ENCODE results near the gene URI1. TPM values are rescaled to one million over a fixed set of nuclear protein-coding genes. Genes with fewer than 3 reads are reported as not detected.
"Not testable (repeated sequence)": the region's sequence is repeated elsewhere in the genome, so short reads cannot be mapped to it uniquely, and the experiment has no call there.

The URI1 gene
- total and polyA plus RNA-seq, 2 experiments from 2014 or later = 49.7 to 49.9 TPM

- Histone ChIP-seq H3K36me3 (no peaks in the 10 kb centered on the region), H3K27ac (no peak overlapping the region), H3K4me1 (ENCODE audit: low read depth) (no peaks in the 10 kb centered on the region), H3K4me3 (no peak overlapping the region), H3K9me3 (ENCODE audit: low read depth) (no peaks in the 10 kb centered on the region), H3K27me3 (peaks cover 2% of the 10 kb centered on the region)
- TF ChIP-seq CTCF (IDR thresholded peaks at IDR 0.05; ENCODE audit: low read depth, low read length) = no peak
- no peak for DNase-seq (ENCODE audit: low read depth in 1 of 2, low spot score in 1 of 2)
These were observed 32.8 kb upstream of the URI1 start for GRCh38 chr19:29908963-29909944.

GRCh38 chr19:29914933-29915332, 27.1 kb upstream of the URI1 start:
- no peak for TF ChIP-seq CTCF (IDR thresholded peaks at IDR 0.05; ENCODE audit: low read depth, low read length)
- peaks cover 2% of the 10 kb centered on the region for H3K27me3 ChIP-seq
- no peak for DNase-seq (ENCODE audit: low read depth in 1 of 2, low spot score in 1 of 2)
- no peak overlapping the region for H3K4me3 ChIP-seq
- no peaks in the 10 kb centered on the region for H3K4me1 ChIP-seq (ENCODE audit: low read depth)
- H3K36me3 ChIP-seq = no peaks in the 10 kb centered on the region
- H3K9me3 ChIP-seq (ENCODE audit: low read depth) = no peaks in the 10 kb centered on the region
- H3K27ac ChIP-seq = no peak overlapping the region

GRCh38 chr19:29915832-29916231, 26.2 kb upstream of the URI1 start:
- H3K9me3 ChIP-seq (ENCODE audit: low read depth); H3K27me3 ChIP-seq; DNase-seq (ENCODE audit: low read depth in 1 of 2, low spot score in 1 of 2); H3K4me3 ChIP-seq; H3K36me3 ChIP-seq; H3K4me1 ChIP-seq (ENCODE audit: low read depth); H3K27ac ChIP-seq: not testable (repeated sequence)

- H3K27me3 ChIP-seq = peaks cover 2% of the 10 kb centered on the region
- DNase-seq (ENCODE audit: low read depth in 1 of 2, low spot score in 1 of 2) = no peak
- H3K27ac ChIP-seq = no peak overlapping the region
- H3K4me1 ChIP-seq (ENCODE audit: low read depth) = no peaks in the 10 kb centered on the region
- H3K36me3 ChIP-seq = no peaks in the 10 kb centered on the region
- H3K4me3 ChIP-seq = no peak overlapping the region
- TF ChIP-seq CTCF (IDR thresholded peaks at IDR 0.05; ENCODE audit: low read depth, low read length) = no peak
- no peaks in the 10 kb centered on the region for H3K9me3 ChIP-seq (ENCODE audit: low read depth)
These were observed 24.1 kb upstream of the URI1 start for GRCh38 chr19:29917911-29918310.

GRCh38 chr19:29918891-29919290, 23.1 kb upstream of the URI1 start:
- no peak for TF ChIP-seq CTCF (IDR thresholded peaks at IDR 0.05; ENCODE audit: low read depth, low read length)
- H3K4me3 ChIP-seq = no peak overlapping the region

GRCh38 chr19:29922972-29923371, 19.1 kb upstream of the URI1 start:
- no peak for TF ChIP-seq CTCF (IDR thresholded peaks at IDR 0.05; ENCODE audit: low read depth, low read length)
- Histone ChIP-seq H3K9me3 (ENCODE audit: low read depth) (no peaks in the 10 kb centered on the region), H3K4me3 (no peak overlapping the region), H3K36me3 (no peaks in the 10 kb centered on the region), H3K4me1 (ENCODE audit: low read depth) (no peaks in the 10 kb centered on the region), H3K27ac (no peak overlapping the region), H3K27me3 (no peaks in the 10 kb centered on the region)
- no peak for DNase-seq (ENCODE audit: low read depth in 1 of 2, low spot score in 1 of 2)

More at GRCh38 chr19:29918891-29919290, 23.1 kb upstream of the URI1 start:
- Histone ChIP-seq H3K27ac (no peak overlapping the region), H3K4me1 (ENCODE audit: low read depth) (no peaks in the 10 kb centered on the region), H3K36me3 (no peaks in the 10 kb centered on the region), H3K27me3 (no peaks in the 10 kb centered on the region), H3K9me3 (ENCODE audit: low read depth) (no peaks in the 10 kb centered on the region)
- no peak for DNase-seq (ENCODE audit: low read depth in 1 of 2, low spot score in 1 of 2)

All from cardiac muscle cell (in vitro differentiated cells and primary cell).